H1 (cell line): Measurements from ENCODE around the gene GRB14. TPM values are rescaled to one million over a fixed set of nuclear protein-coding genes. Genes with fewer than 3 reads are reported as not detected.

Source experiments
- CTCF ChIA-PET: fragments of 300-600 bp; sonication (Branson Sonifier 250); formaldehyde crosslinking; loops from one replicate; lab custom pipeline; 2021; ENCODE audit not compliant: partially characterized antibody; lab: Charles Lee
- POLR2A ChIA-PET: fragments of 300-600 bp; sonication (Branson Sonifier 250); formaldehyde crosslinking; loops from one replicate; lab custom pipeline; 2021; ENCODE audit warnings: inconsistent platforms; ENCODE audit not compliant: partially characterized antibody; lab: Charles Lee
- DNase-seq, 2 experiments: peaks; one replicate each; pipeline versions ENCODE4 v3.0.0 to v3.0.0-alpha.2; 2010 to 2022; ENCODE audit warnings: low spot score in 2 of 2, low read depth in 1 of 2, mixed read lengths in 1 of 2
- FAIRE-seq: peaks from 2 replicates; lab custom pipeline; 2011; peaks lifted over from hg19 to GRCh38; lab: Jason Lieb, UNC
- H2AFZ ChIP-seq: 2 replicates; pipeline ENCODE4 v1.8.1; 2012; ENCODE audit warnings: low read length, inconsistent platforms
- H2AK5ac ChIP-seq: 2 replicates; pipeline ENCODE4 v1.6.1; 2013; ENCODE audit warnings: low read depth, low read length
- H2BK120ac ChIP-seq: replicated peaks from 2 replicates; pipeline ENCODE3; 2013; ENCODE audit warnings: low read depth, low read length, inconsistent platforms
- H2BK12ac ChIP-seq: 2 replicates; pipeline ENCODE4 v1.6.1; 2013; ENCODE audit warnings: low read depth, low read length
- H2BK15ac ChIP-seq: 2 replicates; pipeline ENCODE4 v1.6.1; 2013; ENCODE audit warnings: low read length
- H2BK20ac ChIP-seq: 2 replicates; pipeline ENCODE4 v1.6.1; 2013; ENCODE audit warnings: low read length
- H2BK5ac ChIP-seq: 2 replicates; pipeline ENCODE4 v1.6.1; 2013; ENCODE audit warnings: low read depth, low read length
- H3K14ac ChIP-seq: 2 replicates; pipeline ENCODE4 v1.6.1; 2013; ENCODE audit warnings: inconsistent platforms; ENCODE audit not compliant: insufficient read length
- H3K18ac ChIP-seq: 2 replicates; pipeline ENCODE4 v1.6.1; 2013; ENCODE audit warnings: low read length; ENCODE audit errors: extremely low read depth
- H3K23ac ChIP-seq: 2 replicates; pipeline ENCODE4 v1.6.1; 2013; ENCODE audit warnings: inconsistent platforms; ENCODE audit not compliant: insufficient read length
- H3K23me2 ChIP-seq: 2 replicates; pipeline ENCODE4 v1.6.1; 2013; ENCODE audit warnings: low read depth, low read length
- H3K27ac ChIP-seq: 2 replicates; pipeline ENCODE4 v1.6.1; 2011; ENCODE audit warnings: low read depth, low read length, inconsistent platforms
- H3K27me3 ChIP-seq, 4 experiments: replicated peaks in 1 of 4; 1 replicate in 1 of 4; 2 replicates in 3 of 4; pipeline versions ENCODE4 v1.6.1 to v1.8.1; 2011 to 2013; ENCODE audit warnings: low read length in 3 of 4, mild to moderate bottlenecking in 3 of 4, inconsistent platforms in 2 of 4, mixed read lengths in 2 of 4, moderate library complexity in 1 of 4; ENCODE audit not compliant: control insufficient read depth in 3 of 4, insufficient read depth in 3 of 4; ENCODE audit errors: extremely low read depth in 1 of 4
- H3K36me3 ChIP-seq, 4 experiments: 2 replicates each; pipeline versions ENCODE4 v1.6.1 to v1.8.1; 2011 to 2013; ENCODE audit warnings: mild to moderate bottlenecking in 4 of 4, low read length in 3 of 4, moderate library complexity in 2 of 4, control low read depth in 1 of 4, inconsistent platforms in 1 of 4; ENCODE audit not compliant: insufficient read depth in 4 of 4, control insufficient read depth in 2 of 4
- H3K4ac ChIP-seq: replicated peaks from 2 replicates; pipeline ENCODE3; 2013; ENCODE audit warnings: low read length, low read depth, mixed read lengths, inconsistent platforms; ENCODE audit not compliant: insufficient read length
- H3K4me1 ChIP-seq, 4 experiments: replicated peaks in 1 of 4; 1 replicate in 1 of 4; 2 replicates in 3 of 4; pipeline versions ENCODE4 v1.6.1 to v1.8.1; 2011 to 2013; ENCODE audit warnings: low read length in 3 of 4, inconsistent platforms in 2 of 4, mixed read lengths in 1 of 4; ENCODE audit not compliant: insufficient read depth in 4 of 4, control insufficient read depth in 3 of 4
- H3K4me2 ChIP-seq, 2 experiments: 2 replicates each; pipeline versions ENCODE4 v1.6.1 to v1.8.1; 2011 to 2013; ENCODE audit warnings: low read depth in 2 of 2, low read length in 2 of 2, control low read depth in 1 of 2, inconsistent platforms in 1 of 2, mild to moderate bottlenecking in 1 of 2; ENCODE audit not compliant: insufficient read depth in 1 of 2
- H3K4me3 ChIP-seq, 4 experiments: fragments of 200-600, 300-600 bp in 1 of 4; sonication (generic), shearing (Covaris generic), sonication (Bioruptor Twin) in 1 of 4; 2 replicates each; pipeline versions ENCODE4 v1.5.1 to v1.8.1; 2011 to 2016; ENCODE audit warnings: low read length in 4 of 4, low read depth in 3 of 4, control low read depth in 2 of 4, inconsistent platforms in 2 of 4, mild to moderate bottlenecking in 2 of 4, mixed read lengths in 1 of 4, moderate library complexity in 1 of 4; ENCODE audit not compliant: insufficient read depth in 2 of 4; ENCODE audit errors: extremely low read depth in 1 of 4
- H3K56ac ChIP-seq: replicated peaks from 2 replicates; pipeline ENCODE3; 2013; ENCODE audit warnings: low read depth, mild to moderate bottlenecking, mixed read lengths, low read length, inconsistent platforms; ENCODE audit not compliant: insufficient read length
- H3K79me1 ChIP-seq: 2 replicates; pipeline ENCODE4 v1.6.1; 2013; ENCODE audit warnings: low read depth, low read length, control low read depth
- H3K79me2 ChIP-seq, 2 experiments: 2 replicates each; pipeline versions ENCODE4 v1.6.1 to v1.8.1; 2012 to 2013; ENCODE audit warnings: low read length in 2 of 2, mild to moderate bottlenecking in 2 of 2, inconsistent platforms in 1 of 2; ENCODE audit not compliant: insufficient read depth in 2 of 2, control insufficient read depth in 1 of 2
- H3K9ac ChIP-seq, 4 experiments: replicated peaks in 1 of 4; 1 replicate in 1 of 4; 2 replicates in 3 of 4; pipeline versions ENCODE4 v1.6.1 to v1.8.1; 2011 to 2013; ENCODE audit warnings: low read depth in 3 of 4, low read length in 3 of 4, control low read depth in 2 of 4, mild to moderate bottlenecking in 2 of 4, moderate library complexity in 2 of 4, inconsistent platforms in 1 of 4; ENCODE audit errors: extremely low read depth in 1 of 4
- H3K9me3 ChIP-seq, 2 experiments: 2 replicates each; pipeline versions ENCODE4 v1.6.1 to v1.8.1; 2012 to 2013; ENCODE audit warnings: mild to moderate bottlenecking in 2 of 2, moderate library complexity in 2 of 2, control low read depth in 1 of 2, inconsistent platforms in 1 of 2, low read depth in 1 of 2, low read length in 1 of 2, mixed read lengths in 1 of 2; ENCODE audit not compliant: insufficient read depth in 2 of 2
- H4K20me1 ChIP-seq, 2 experiments: replicated peaks in 1 of 2; 2 replicates each; pipeline versions ENCODE3 to v1.8.1; 2011 to 2013; ENCODE audit warnings: inconsistent platforms in 2 of 2, low read length in 2 of 2, mild to moderate bottlenecking in 1 of 2; ENCODE audit not compliant: insufficient read depth in 2 of 2, control insufficient read depth in 1 of 2
- H4K5ac ChIP-seq: 2 replicates; pipeline ENCODE4 v1.6.1; 2013; ENCODE audit warnings: low read length, low read depth, mixed read lengths, inconsistent platforms; ENCODE audit not compliant: insufficient read length
- H4K8ac ChIP-seq: 2 replicates; pipeline ENCODE4 v1.8.0; 2013; ENCODE audit warnings: mild to moderate bottlenecking, moderate library complexity, low read length, inconsistent platforms; ENCODE audit not compliant: insufficient read depth; ENCODE audit errors: extremely low read depth
- H4K91ac ChIP-seq: replicated peaks from 2 replicates; pipeline ENCODE3; 2013; ENCODE audit warnings: low read length, mixed read lengths, inconsistent platforms; ENCODE audit not compliant: insufficient read length
- ATF3 ChIP-seq: IDR thresholded peaks from 2 replicates; pipeline ENCODE4 v1.6.1; 2011; ENCODE audit warnings: low read depth, mild to moderate bottlenecking, low read length; ENCODE audit not compliant: insufficient read depth
- CHD1 ChIP-seq: IDR thresholded peaks from 2 replicates; pipeline ENCODE4 v1.6.1; 2012; ENCODE audit warnings: low read depth, low read length, improper control_type of control experiment
- CTCF ChIP-seq, 3 experiments: IDR thresholded peaks; 1 replicate in 2 of 3; 2 replicates in 1 of 3; pipeline versions ENCODE4 v1.5.1 to v1.6.1; 2011; ENCODE audit warnings: low read length in 3 of 3, mild to moderate bottlenecking in 3 of 3, inconsistent platforms in 2 of 3, low read depth in 1 of 3, moderate library complexity in 1 of 3; ENCODE audit not compliant: insufficient read depth in 1 of 3; ENCODE audit errors: control extremely low read depth in 1 of 3
- EZH2 ChIP-seq: fragments of 200-600 bp; sonication (generic); IDR thresholded peaks from 2 replicates; pipeline ENCODE4 v1.7.1; 2012; ENCODE audit warnings: low read depth, mild to moderate bottlenecking, moderate library complexity, low read length, inconsistent platforms; ENCODE audit not compliant: severe bottlenecking
- JUN ChIP-seq: IDR thresholded peaks from 2 replicates; pipeline ENCODE4 v1.6.1; 2011; ENCODE audit warnings: low read depth, mild to moderate bottlenecking, improper control_type of control experiment, low read length
- JUND ChIP-seq: IDR thresholded peaks from 2 replicates; pipeline ENCODE4 v1.6.1; 2011; ENCODE audit warnings: mild to moderate bottlenecking, improper control_type of control experiment, low read length
- MAFK ChIP-seq: IDR thresholded peaks from 2 replicates; pipeline ENCODE4 v1.6.1; 2012; ENCODE audit warnings: low read depth, mild to moderate bottlenecking, improper control_type of control experiment, low read length
- POLR2A ChIP-seq, 2 experiments: IDR thresholded peaks; 1 replicate in 1 of 2; 2 replicates in 1 of 2; pipeline ENCODE4 v1.6.1; 2011; ENCODE audit warnings: low read depth in 2 of 2, low read length in 2 of 2, mild to moderate bottlenecking in 2 of 2; ENCODE audit errors: control extremely low read depth in 1 of 2
- POU5F1 ChIP-seq: IDR thresholded peaks from 2 replicates; pipeline ENCODE4 v1.6.1; 2011; ENCODE audit warnings: low read depth, mild to moderate bottlenecking, low read length, moderate library complexity
- RXRA ChIP-seq: IDR thresholded peaks from 2 replicates; pipeline ENCODE4 v1.6.1; 2011; ENCODE audit warnings: low read depth, mild to moderate bottlenecking, low read length, moderate library complexity; ENCODE audit not compliant: insufficient read depth
- SRF ChIP-seq: IDR thresholded peaks from 2 replicates; pipeline ENCODE4 v1.6.1; 2011; ENCODE audit warnings: mild to moderate bottlenecking, low read depth, low read length, moderate library complexity
- USF2 ChIP-seq: IDR thresholded peaks from 2 replicates; pipeline ENCODE4 v1.6.1; 2011; ENCODE audit warnings: low read length, improper control_type of control experiment
- polyA plus RNA-seq, 7 experiments: library from polyadenylated mRNA; depleted of rRNA in 3 of 7; stranded (reverse) in 5 of 7; unstranded in 2 of 7; fragments of >200 nt in 5 of 7; fragments of 200-250 nt in 2 of 7; gene quantifications; 1 replicate in 5 of 7; 2 replicates in 1 of 7; 4 replicates in 1 of 7; pipeline versions ENCODE4 v1.2.1 to v1.2.3, GENCODE V29; 2011 to 2013; ENCODE audit warnings: missing spikeins in 2 of 7, mixed read lengths in 2 of 7
- total RNA-seq: library from RNA; stranded (reverse); fragmentation: NEBNext Ultra II Directional; extraction: Animal tissue kit (Norgen Biotek cat#: 25700); gene quantifications from 2 replicates; pipeline ENCODE4 v1.2.1, GENCODE V29; 2021

Gene GRB14
- total and polyA plus RNA-seq, 2 of the 8 experiments (the other 6 are each of a cell fraction or from before 2014, with no cell fraction given), result 2.5 to 11.6 TPM

GRCh38 chr2:164562666-164563065 is 58.6 kb downstream of the GRB14 start:
- H2AFZ ChIP-seq, result no peak overlapping the region
- H3K4me2 ChIP-seq, result no peak overlapping the region
- no peak overlapping the region for H2BK12ac ChIP-seq
- no peak overlapping the region for H4K91ac ChIP-seq
- H4K8ac ChIP-seq, result no peak overlapping the region
- FAIRE-seq, result no peak
- no peak overlapping the region for H3K4me3 ChIP-seq
- no peak for DNase-seq
- H3K79me1 ChIP-seq, result no peaks in the 10 kb centered on the region
- ChIA-PET POLR2A (no interaction called here), CTCF (interaction anchor here (3.9 to 5.0 kb wide), 2 partner anchors 37 to 59 kb away, joined by 17 to 36 read pairs; partner anchors contain the start of gene GRB14)
- no peak overlapping the region for H2BK15ac ChIP-seq
- H2AK5ac ChIP-seq, result no peak overlapping the region
- no peak overlapping the region for H2BK120ac ChIP-seq
- no peaks in the 10 kb centered on the region for H3K27me3 ChIP-seq
- no peaks in the 10 kb centered on the region for H3K9me3 ChIP-seq
- no peaks in the 10 kb centered on the region for H4K20me1 ChIP-seq
- no peak overlapping the region for H2BK5ac ChIP-seq
- no peak overlapping the region for H3K23ac ChIP-seq
- H3K18ac ChIP-seq, result no peak overlapping the region
- H3K79me2 ChIP-seq, result no peaks in the 10 kb centered on the region
- no peak overlapping the region for H3K27ac ChIP-seq
- H3K4ac ChIP-seq, result no peak overlapping the region
- no peak overlapping the region for H3K14ac ChIP-seq
- no peak overlapping the region for H2BK20ac ChIP-seq
- H4K5ac ChIP-seq, result no peak overlapping the region
- H3K23me2 ChIP-seq, result no peaks in the 10 kb centered on the region; the same call in 1 of the 2 replicates
- no peak overlapping the region for H3K9ac ChIP-seq
- no peak overlapping the region for H3K56ac ChIP-seq
- H3K4me1 ChIP-seq, result no peaks in the 10 kb centered on the region
- H3K36me3 ChIP-seq, result no peaks in the 10 kb centered on the region
- no peak for TF ChIP-seq CHD1
- no peak for TF ChIP-seq JUN
- TF ChIP-seq USF2, result no peak
- TF ChIP-seq POU5F1, result no peak
- TF ChIP-seq SRF, result no peak
- no peak for TF ChIP-seq RXRA
- no peak for TF ChIP-seq JUND
- no peak for TF ChIP-seq CTCF (IDR thresholded peaks at IDR 0.05; ENCODE audit: control extremely low read depth in 1 of 3, insufficient read depth in 1 of 3, low read depth in 1 of 3, low read length in 3 of 3)
- no peak for TF ChIP-seq ATF3
- TF ChIP-seq MAFK, result no peak
- TF ChIP-seq EZH2, result no peak
- TF ChIP-seq POLR2A (IDR thresholded peaks at IDR 0.05; ENCODE audit: control extremely low read depth in 1 of 2, low read depth in 2 of 2, low read length in 2 of 2), result no peak
